Breast epithelium (tissue), 3 donors: ENCODE data around the gene EIF4EBP3.

Experiments
- POLR2A ChIP-seq: fragments of 450-650 bp; IDR thresholded peaks from one replicate; pipeline ENCODE4 v1.6.1; 2016; ENCODE audit warnings: antibody characterized with exemption, mild to moderate bottlenecking, moderate library complexity
- TF ChIP-seq, protein P1 (sequence below), 3 donors: fragments of 450-650 bp; IDR thresholded peaks; one replicate each; pipeline ENCODE4 v1.5.1; 2016 to 2017; ENCODE audit warnings: antibody characterized with exemption in 3 of 3, mild to moderate bottlenecking in 3 of 3, moderate library complexity in 3 of 3

DNA sequence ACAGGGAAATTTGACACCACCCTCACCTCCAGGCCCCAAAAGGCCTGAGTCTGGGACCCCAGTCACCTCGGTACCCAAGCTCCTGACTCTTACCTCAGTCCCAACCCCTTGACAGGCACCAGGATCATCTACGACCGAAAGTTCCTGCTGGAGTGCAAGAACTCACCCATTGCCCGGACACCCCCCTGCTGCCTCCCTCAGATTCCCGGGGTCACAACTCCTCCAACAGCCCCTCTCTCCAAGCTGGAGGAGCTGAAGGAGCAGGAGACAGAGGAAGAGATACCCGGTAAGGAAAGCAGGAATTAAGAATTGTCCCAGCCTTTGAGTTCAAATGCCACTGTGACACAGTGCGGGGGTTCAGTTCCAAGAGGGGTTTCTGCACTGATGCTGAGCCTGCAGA lies 1.3 kb downstream of the EIF4EBP3 start:
- TF ChIP-seq, protein P1, sequence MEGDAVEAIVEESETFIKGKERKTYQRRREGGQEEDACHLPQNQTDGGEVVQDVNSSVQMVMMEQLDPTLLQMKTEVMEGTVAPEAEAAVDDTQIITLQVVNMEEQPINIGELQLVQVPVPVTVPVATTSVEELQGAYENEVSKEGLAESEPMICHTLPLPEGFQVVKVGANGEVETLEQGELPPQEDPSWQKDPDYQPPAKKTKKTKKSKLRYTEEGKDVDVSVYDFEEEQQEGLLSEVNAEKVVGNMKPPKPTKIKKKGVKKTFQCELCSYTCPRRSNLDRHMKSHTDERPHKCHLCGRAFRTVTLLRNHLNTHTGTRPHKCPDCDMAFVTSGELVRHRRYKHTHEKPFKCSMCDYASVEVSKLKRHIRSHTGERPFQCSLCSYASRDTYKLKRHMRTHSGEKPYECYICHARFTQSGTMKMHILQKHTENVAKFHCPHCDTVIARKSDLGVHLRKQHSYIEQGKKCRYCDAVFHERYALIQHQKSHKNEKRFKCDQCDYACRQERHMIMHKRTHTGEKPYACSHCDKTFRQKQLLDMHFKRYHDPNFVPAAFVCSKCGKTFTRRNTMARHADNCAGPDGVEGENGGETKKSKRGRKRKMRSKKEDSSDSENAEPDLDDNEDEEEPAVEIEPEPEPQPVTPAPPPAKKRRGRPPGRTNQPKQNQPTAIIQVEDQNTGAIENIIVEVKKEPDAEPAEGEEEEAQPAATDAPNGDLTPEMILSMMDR (IDR thresholded peaks at IDR 0.05): no peak
- no peak for TF ChIP-seq POLR2A
